ENCODE measurements around the gene DR1. TPM values are rescaled to one million over a fixed set of nuclear protein-coding genes. Genes with fewer than 3 reads are reported as not detected.

Gene DR1
- total and polyA plus RNA-seq, 8 donors, result 10.2 to 78.2 (median 23.8) TPM

- Histone ChIP-seq H3K36me3 (peaks cover 0 to 2% (median 0%) of the 10 kb centered on the region in 4 donors), H3K27me3 (no peaks in the 10 kb centered on the region), H3K9me3 (no peaks in the 10 kb centered on the region), H3K27ac (no peak overlapping the region), H3K4me3 (no peak overlapping the region), H3K4me1 (peaks cover 0 to 8% (median 3%) of the 10 kb centered on the region in 4 donors)
- no peak for TF ChIP-seq EP300 (IDR thresholded peaks at IDR 0.05)
- TF ChIP-seq CTCF (IDR thresholded peaks at IDR 0.05), result peak in 5 of 7 experiments; percentile 55 to 93 (median 89)
- TF ChIP-seq POLR2AphosphoS5 (IDR thresholded peaks at IDR 0.05), result peak in 1 of 3 donors; percentile 41
- peak; percentile 47 to 86 for DNase-seq
- intact Hi-C loops (cut with DNase I; ENCODE audit: low total_unique reads), result loop anchor here (10.0 kb wide), 1 partner anchor 130 kb away; no protein-coding TSS in a partner anchor
- WGBS, 5 donors, result 6 to 19% (median 14%) methylated on average over 2 of the region's 2 CpGs
Observed at GRCh38 chr1:93304716-93305138, 41.0 kb upstream of the DR1 start.

GRCh38 chr1:93306920-93307319 is 38.8 kb upstream of the DR1 start:
- no peak for DNase-seq
- H3K9me3 ChIP-seq, result no peaks in the 10 kb centered on the region
- H3K27me3 ChIP-seq, result no peaks in the 10 kb centered on the region
- TF ChIP-seq POLR2AphosphoS5 (IDR thresholded peaks at IDR 0.05), result no peak
- TF ChIP-seq EP300 (IDR thresholded peaks at IDR 0.05), result no peak
- no peak for TF ChIP-seq POLR2A (IDR thresholded peaks at IDR 0.05)
- TF ChIP-seq CTCF (IDR thresholded peaks at IDR 0.05), result no peak
- no peak overlapping the region for H3K4me3 ChIP-seq
- H3K36me3 ChIP-seq, result no peaks in the 10 kb centered on the region
- no peak overlapping the region for H3K27ac ChIP-seq
- H3K4me1 ChIP-seq, result peaks cover 0 to 8% (median 3%) of the 10 kb centered on the region in 4 donors
- intact Hi-C loops (cut with DNase I; ENCODE audit: low total_unique reads), result loop anchor here (10.0 kb wide), 1 partner anchor 128 kb away; no protein-coding TSS in a partner anchor

GRCh38 chr1:93313026-93313425 is 32.7 kb upstream of the DR1 start:
- H3K9me3 ChIP-seq, result no peaks in the 10 kb centered on the region
- no peaks in the 10 kb centered on the region for H3K4me1 ChIP-seq
- TF ChIP-seq CTCF (IDR thresholded peaks at IDR 0.05) (no peak), POLR2A (IDR thresholded peaks at IDR 0.05) (no peak), EP300 (IDR thresholded peaks at IDR 0.05) (no peak), POLR2AphosphoS5 (IDR thresholded peaks at IDR 0.05) (no peak)
- H3K36me3 ChIP-seq, result no peaks in the 10 kb centered on the region
- 71 to 87% (median 73%) methylated on average over 4 of the region's 4 CpGs for WGBS, 5 donors
- intact Hi-C loops (cut with DNase I; ENCODE audit: low total_unique reads), result no loop called here
- no peak overlapping the region for H3K27ac ChIP-seq
- DNase-seq, result no peak
- H3K4me3 ChIP-seq, result no peak overlapping the region
- no peaks in the 10 kb centered on the region for H3K27me3 ChIP-seq

GRCh38 chr1:93317207-93317606 is 28.5 kb upstream of the DR1 start:
- Histone ChIP-seq H3K27me3 (no peaks in the 10 kb centered on the region), H3K27ac (no peak overlapping the region), H3K4me1 (peaks cover 0 to 6% (median 0%) of the 10 kb centered on the region in 4 donors), H3K36me3 (no peaks in the 10 kb centered on the region), H3K4me3 (no peak overlapping the region), H3K9me3 (no peaks in the 10 kb centered on the region)
- WGBS, 5 donors, result 48 to 79% (median 65%) methylated on average over 2 of the region's 2 CpGs
- intact Hi-C loops (cut with DNase I; ENCODE audit: low total_unique reads), result no loop called here
- no peak for TF ChIP-seq CTCF (IDR thresholded peaks at IDR 0.05)
- no peak for TF ChIP-seq POLR2A (IDR thresholded peaks at IDR 0.05)
- TF ChIP-seq EP300 (IDR thresholded peaks at IDR 0.05), result no peak
- no peak for TF ChIP-seq POLR2AphosphoS5 (IDR thresholded peaks at IDR 0.05)
- peak in 1 of 2 donors; percentile 20 for DNase-seq
